ENCODE data around the gene COTL1.

COTL1 gene

DNA sequence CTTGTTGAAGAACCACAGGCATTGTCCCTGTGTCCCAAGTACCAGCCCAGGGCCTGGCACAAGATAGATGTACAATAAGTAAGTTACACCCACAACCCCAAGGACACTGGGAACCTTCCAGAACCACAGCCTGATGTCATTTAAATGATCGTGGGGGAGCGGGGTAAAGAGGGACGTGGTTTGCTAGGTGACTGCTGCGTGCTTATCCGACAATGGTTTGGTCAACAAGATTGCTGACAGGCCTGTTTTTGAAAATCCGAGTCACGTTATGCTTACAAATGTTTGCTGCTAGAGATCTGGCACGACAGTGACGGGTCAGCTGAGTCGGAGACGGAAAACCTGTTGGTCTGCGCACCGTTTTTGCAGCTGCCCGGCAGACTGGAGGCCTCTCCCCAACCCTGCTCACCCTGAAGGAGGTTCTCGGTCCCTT, 22.8 kb downstream of the COTL1 start:
- no peak for DNase-seq

DNA sequence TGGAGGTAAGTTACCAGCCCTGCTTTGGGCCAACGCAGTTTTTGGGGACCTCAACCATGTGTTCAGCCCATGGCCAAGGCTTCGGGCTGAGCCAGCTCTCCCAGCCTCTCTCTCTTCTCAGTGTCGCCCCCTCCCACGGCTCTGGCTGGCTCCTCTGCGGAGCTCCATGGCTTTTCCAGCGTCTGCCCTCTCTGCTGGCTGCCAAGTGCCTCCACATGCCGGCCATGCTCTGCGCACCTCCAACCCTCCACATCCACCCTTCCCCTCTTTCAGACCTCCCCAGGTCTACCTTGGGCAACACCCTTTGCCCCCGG, 23.2 kb downstream of the COTL1 start:
- no peak for DNase-seq

GRCh38 chr16:84593825-84594724, 23.8 kb downstream of the COTL1 start:
- DNase-seq, result no peak

GRCh38 chr16:84592718-84593117, 25.2 kb downstream of the COTL1 start:
- no peak for DNase-seq

- DNase-seq, result no peak
Observed at GRCh38 chr16:84589975-84590719, 27.7 kb downstream of the COTL1 start.

GRCh38 chr16:84588991-84589390, 28.9 kb downstream of the COTL1 start:
- DNase-seq, result no peak

- no peak for DNase-seq
Observed at GRCh38 chr16:84585886-84586285, 32.0 kb downstream of the COTL1 start.

GRCh38 chr16:84585467-84585866, 32.4 kb downstream of the COTL1 start:
- DNase-seq, result no peak

- no peak for DNase-seq
Observed at GRCh38 chr16:84584678-84585077, 33.2 kb downstream of the COTL1 start.

GRCh38 chr16:84583995-84584394, 33.9 kb downstream of the COTL1 start:
- no peak for DNase-seq

DNA sequence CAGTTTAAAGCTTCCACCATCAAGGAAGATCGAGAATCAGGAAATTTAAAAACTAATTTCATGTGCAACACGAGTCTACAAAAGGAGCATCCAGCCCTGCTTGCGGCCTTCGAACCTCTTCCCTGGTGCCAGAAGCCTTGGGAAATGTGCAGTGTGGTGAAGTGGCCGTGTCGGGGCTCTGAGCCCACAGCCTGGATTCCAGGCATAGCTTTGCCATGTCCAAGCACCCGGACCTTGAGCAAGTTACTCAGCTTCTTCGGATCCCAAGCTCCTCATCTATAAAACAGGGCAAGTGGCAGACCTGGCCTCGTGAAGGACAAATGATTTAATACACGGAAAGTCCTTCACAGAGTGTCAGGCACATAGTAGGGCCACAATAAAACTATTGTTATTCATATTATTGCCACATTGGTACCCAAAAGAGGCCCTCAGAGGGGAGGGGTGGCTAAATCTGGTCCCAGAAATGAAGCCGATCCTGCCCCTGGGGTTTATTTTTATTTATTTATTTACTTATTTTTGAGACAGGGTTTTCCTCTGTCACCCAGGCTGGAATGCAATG, 34.8 kb downstream of the COTL1 start:
- DNase-seq, result no peak

GRCh38 chr16:84581158-84581557, 36.7 kb downstream of the COTL1 start:
- DNase-seq, result no peak

GRCh38 chr16:84579936-84580335, 37.9 kb downstream of the COTL1 start:
- no peak for DNase-seq

DNA sequence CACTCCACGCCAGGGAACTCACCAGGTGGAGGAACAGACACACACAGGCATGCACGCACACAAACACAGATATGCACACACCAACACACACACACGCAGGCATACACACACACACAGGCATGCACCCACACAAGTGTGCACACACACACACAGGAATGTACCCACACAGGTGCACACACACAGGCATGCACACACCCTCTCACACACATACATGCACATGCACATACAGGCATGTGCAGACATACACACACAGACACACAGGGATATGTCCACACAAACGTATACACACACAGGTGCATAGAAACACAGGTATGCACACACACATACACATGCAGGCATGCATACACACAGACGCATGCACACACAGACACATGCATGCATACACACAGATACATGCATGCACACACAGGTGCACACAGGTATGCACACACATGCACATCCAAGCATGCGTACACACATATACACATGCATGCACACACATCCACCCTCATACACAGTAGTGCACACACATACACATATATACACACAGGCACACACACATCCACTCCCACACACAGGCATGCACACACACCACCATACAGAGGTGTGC, 39.2 kb downstream of the COTL1 start:
- DNase-seq, result no peak

- no peak for DNase-seq
Observed at GRCh38 chr16:84577034-84577803, 40.7 kb downstream of the COTL1 start.

DNA sequence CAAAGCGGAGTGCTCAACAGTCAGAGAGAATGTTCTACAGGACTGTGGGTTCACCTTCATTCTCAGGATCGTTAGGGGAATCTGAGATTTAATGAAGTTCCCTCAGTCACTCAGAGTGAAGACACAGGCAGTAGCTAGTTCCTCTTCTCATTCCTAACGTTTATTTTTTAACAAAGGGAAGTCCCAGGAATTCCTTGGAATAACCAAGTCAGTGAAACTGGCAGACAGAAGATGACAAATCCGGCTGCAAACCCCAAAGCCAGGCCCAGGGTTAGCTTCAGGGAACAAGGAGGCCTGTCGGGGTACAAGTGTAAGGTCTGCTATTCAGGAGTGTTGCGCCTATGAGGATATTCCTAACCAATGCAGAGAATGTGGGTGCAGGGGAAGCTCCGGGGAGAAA, 42.0 kb downstream of the COTL1 start:
- no peak for DNase-seq

GRCh38 chr16:84574191-84574590, 43.7 kb downstream of the COTL1 start:
- DNase-seq, result no peak

DNA sequence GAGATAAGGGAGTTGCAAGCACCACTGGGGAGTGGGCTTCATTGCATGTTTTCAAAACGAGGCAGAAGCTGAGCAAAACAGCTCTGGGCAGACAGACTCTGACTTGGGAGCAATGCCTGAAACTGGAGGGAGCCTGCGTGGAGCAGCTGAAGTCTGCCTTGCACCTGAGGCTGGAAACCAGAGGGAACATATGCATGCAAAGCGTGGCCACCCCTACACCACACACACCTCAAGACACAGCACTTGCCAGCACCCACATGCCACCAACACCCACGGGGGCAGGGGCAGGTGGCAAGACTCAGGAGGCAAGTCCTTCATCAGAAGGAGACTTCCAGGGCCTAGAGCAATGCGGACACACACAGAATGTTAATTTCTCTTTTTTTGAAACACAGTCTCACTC, 45.8 kb downstream of the COTL1 start:
- DNase-seq, result no peak

GRCh38 chr16:84571506-84571905, 46.4 kb downstream of the COTL1 start:
- no peak for DNase-seq

- DNase-seq, result no peak
Observed at GRCh38 chr16:84570739-84571403, 47.0 kb downstream of the COTL1 start.

GRCh38 chr16:84569382-84569987, 48.4 kb downstream of the COTL1 start:
- no peak for DNase-seq

GRCh38 chr16:84568066-84568465, 49.8 kb downstream of the COTL1 start:
- DNase-seq, result no peak
